ENCODE measurements around the gene TMEM80. TPM values are rescaled to one million over a fixed set of nuclear protein-coding genes. Genes with fewer than 3 reads are reported as not detected.

TMEM80 gene
- total and polyA plus RNA-seq, 9 of the 15 experiments (the other 6 are each of a cell fraction or from before 2014, with no cell fraction given): 5.1 to 30.1 (median 12.4) TPM

- TF ChIP-seq ZBTB5 (IDR thresholded peaks at IDR 0.05) (no peak), POLR3A (IDR thresholded peaks at IDR 0.05; ENCODE audit: borderline replicate concordance, extremely low read depth, insufficient read depth, insufficient read length) (no peak), RBBP5 (IDR thresholded peaks at IDR 0.05; ENCODE audit: borderline replicate concordance, insufficient read depth, low read length, poor library complexity, severe bottlenecking) (no peak), GATAD2A (IDR thresholded peaks at IDR 0.05) (no peak), NFRKB (IDR thresholded peaks at IDR 0.05; ENCODE audit: low read depth) (no peak)
Observed at GRCh38 chr11:660681-661444, 34.8 kb upstream of the TMEM80 start (continued).

GRCh38 chr11:662689-663274 is 32.8 kb upstream of the TMEM80 start:
- H3K9me1 ChIP-seq (ENCODE audit: control insufficient read depth, insufficient read depth, low read length): no peaks in the 10 kb centered on the region
- in situ Hi-C loops (cut with MboI) (no loop called here), intact Hi-C loops (cut with micrococcal nuclease) (loop anchor here (2.0 kb wide), 1 partner anchor 60 kb away; no protein-coding TSS in a partner anchor)
- peaks cover 16 to 34% of the 10 kb centered on the region in 2 experiments; a peak in 4 of 5 replicates for H3K4me1 ChIP-seq (replicated peaks in 1 of 2; ENCODE audit: control insufficient read depth in 2 of 2, insufficient read depth in 2 of 2, low read length in 2 of 2)
- no peak overlapping the region for H3K9ac ChIP-seq (ENCODE audit: insufficient read depth in 1 of 2, low read depth in 2 of 2, low read length in 2 of 2)
- H3K36me3 ChIP-seq (ENCODE audit: control insufficient read depth, insufficient read depth, low read length): peaks cover 84% of the 10 kb centered on the region
- ATAC-seq (peak; percentile 72), DNase-seq (ENCODE audit: extremely low read depth in 1 of 4, low spot score in 3 of 4) (peak; percentile 53 to 72 (median 67)), FAIRE-seq (no peak)
- peaks cover 32% of the 10 kb centered on the region for H3K79me2 ChIP-seq (ENCODE audit: control insufficient read depth, insufficient read depth, low read length)
- H4K20me1 ChIP-seq (replicated peaks; ENCODE audit: control insufficient read depth, insufficient read depth, low read length): no peaks in the 10 kb centered on the region
- no peak overlapping the region for H3K27ac ChIP-seq (ENCODE audit: extremely low read depth, low read depth, low read length)
- POLR2A ChIA-PET: no interaction called here
- no peak overlapping the region for H3K4me2 ChIP-seq (ENCODE audit: insufficient read depth, low read length)
- no peak overlapping the region for H3K4me3 ChIP-seq
- no peak overlapping the region for H2AFZ ChIP-seq (ENCODE audit: low read depth, low read length)
- H3K9me3 ChIP-seq (replicated peaks; ENCODE audit: control insufficient read depth, insufficient read depth, low read depth, low read length): peaks cover 3% of the 10 kb centered on the region; the same call in 1 of the 2 replicates
- BruUV-seq (replicated peaks): no TSS peak
- CTCF ChIA-PET (ENCODE audit: low intra/inter-chr PET ratio): interaction anchor here (2.1 to 2.4 kb wide), 2 partner anchors 61 to 65 kb away, joined by 16 to 22 read pairs; no protein-coding TSS in a partner anchor
- 76% methylated on average over 15 of the region's 15 CpGs for WGBS (ENCODE audit: insufficient coverage, low coverage, missing lambda C conversion rate)
- no peaks in the 10 kb centered on the region for H3K27me3 ChIP-seq (ENCODE audit: control insufficient read depth in 2 of 2, insufficient read depth in 2 of 2, low read length in 2 of 2)
- TF ChIP-seq ZKSCAN8 (CRISPR knock-in tag; IDR thresholded peaks at IDR 0.05) (no peak), ZNF586 (CRISPR knock-in tag; conservative IDR thresholded peaks at IDR 0.05) (no peak), ZNF436 (CRISPR knock-in tag; IDR thresholded peaks at IDR 0.05) (no peak), ZNF12 (CRISPR knock-in tag; IDR thresholded peaks at IDR 0.05) (no peak), SMARCE1 (IDR thresholded peaks at IDR 0.05) (no peak), PTTG1 (tag; IDR thresholded peaks at IDR 0.05; ENCODE audit: low read depth) (no peak), POLR2H (tag; IDR thresholded peaks at IDR 0.05; ENCODE audit: low read depth) (no peak), ARID1B (IDR thresholded peaks at IDR 0.05) (no peak), ZBTB8A (IDR thresholded peaks at IDR 0.05; ENCODE audit: partially characterized antibody) (no peak), SIN3A (IDR thresholded peaks at IDR 0.05; ENCODE audit: borderline replicate concordance in 2 of 2, control insufficient read depth in 1 of 2, low read depth in 2 of 2, low read length in 2 of 2) (no peak), BRF2 (IDR thresholded peaks at IDR 0.05; ENCODE audit: borderline replicate concordance, insufficient read depth, insufficient read length) (no peak)
